ENCODE measurements around the gene UTP14C.

Gene UTP14C

DNA sequence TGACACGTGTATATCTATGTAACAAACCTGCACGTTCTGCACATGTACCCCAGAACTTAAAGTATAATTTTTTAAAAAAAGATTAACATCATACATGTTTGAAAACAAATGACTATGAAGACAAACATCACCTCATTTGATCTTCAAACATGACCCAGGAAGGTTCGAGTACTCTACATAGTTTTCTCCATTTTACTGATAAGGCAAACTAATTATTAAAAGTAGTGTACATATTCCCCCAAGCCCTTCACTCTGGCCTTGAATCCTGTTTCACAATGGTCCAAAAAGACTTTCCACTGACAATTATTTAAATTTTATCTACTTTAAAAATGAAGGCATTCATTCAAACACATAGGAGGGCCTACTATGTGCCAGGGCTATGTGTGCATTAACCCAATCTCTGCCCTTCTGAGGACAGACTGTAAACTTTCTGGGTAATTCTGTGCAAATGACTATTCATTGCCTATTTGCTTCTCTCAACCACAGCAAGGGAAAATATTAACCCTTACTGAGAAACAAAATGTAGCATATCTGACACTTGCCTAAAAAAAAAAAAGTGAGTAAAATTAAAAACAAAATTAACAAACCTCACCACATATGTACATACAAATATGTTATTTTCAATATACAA, 35.4 kb upstream of the UTP14C start:
- Histone ChIP-seq H3K27ac (no peak overlapping the region), H3K4me3 (no peak overlapping the region)
- DNase-seq (ENCODE audit: low spot score): no peak
- TF ChIP-seq, protein P1, sequence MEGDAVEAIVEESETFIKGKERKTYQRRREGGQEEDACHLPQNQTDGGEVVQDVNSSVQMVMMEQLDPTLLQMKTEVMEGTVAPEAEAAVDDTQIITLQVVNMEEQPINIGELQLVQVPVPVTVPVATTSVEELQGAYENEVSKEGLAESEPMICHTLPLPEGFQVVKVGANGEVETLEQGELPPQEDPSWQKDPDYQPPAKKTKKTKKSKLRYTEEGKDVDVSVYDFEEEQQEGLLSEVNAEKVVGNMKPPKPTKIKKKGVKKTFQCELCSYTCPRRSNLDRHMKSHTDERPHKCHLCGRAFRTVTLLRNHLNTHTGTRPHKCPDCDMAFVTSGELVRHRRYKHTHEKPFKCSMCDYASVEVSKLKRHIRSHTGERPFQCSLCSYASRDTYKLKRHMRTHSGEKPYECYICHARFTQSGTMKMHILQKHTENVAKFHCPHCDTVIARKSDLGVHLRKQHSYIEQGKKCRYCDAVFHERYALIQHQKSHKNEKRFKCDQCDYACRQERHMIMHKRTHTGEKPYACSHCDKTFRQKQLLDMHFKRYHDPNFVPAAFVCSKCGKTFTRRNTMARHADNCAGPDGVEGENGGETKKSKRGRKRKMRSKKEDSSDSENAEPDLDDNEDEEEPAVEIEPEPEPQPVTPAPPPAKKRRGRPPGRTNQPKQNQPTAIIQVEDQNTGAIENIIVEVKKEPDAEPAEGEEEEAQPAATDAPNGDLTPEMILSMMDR (IDR thresholded peaks at IDR 0.05): no peak

DNA sequence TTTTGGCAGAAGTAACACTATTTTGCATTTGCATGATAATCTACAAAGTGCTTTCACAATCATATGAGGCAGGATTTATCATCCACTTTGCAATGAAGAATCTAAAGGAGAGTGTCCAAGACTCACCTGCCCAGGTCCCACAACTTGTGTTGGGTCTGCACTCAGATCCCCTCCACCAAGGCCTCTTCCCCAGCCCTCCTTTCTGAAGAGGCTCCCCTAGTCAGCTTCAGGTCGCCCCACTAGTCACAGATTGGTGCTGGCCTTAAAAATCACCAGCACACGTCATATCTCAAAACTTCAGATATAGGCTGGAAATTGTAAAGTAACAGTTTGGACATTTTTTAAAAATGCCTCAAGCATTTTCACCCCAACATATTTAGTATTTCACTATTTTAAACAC, 30.8 kb upstream of the UTP14C start:
- TF ChIP-seq, protein P1 (IDR thresholded peaks at IDR 0.05): no peak
- DNase-seq (ENCODE audit: low spot score): no peak
- H3K4me3 ChIP-seq: no peak overlapping the region
- H3K27ac ChIP-seq: no peak overlapping the region

DNA sequence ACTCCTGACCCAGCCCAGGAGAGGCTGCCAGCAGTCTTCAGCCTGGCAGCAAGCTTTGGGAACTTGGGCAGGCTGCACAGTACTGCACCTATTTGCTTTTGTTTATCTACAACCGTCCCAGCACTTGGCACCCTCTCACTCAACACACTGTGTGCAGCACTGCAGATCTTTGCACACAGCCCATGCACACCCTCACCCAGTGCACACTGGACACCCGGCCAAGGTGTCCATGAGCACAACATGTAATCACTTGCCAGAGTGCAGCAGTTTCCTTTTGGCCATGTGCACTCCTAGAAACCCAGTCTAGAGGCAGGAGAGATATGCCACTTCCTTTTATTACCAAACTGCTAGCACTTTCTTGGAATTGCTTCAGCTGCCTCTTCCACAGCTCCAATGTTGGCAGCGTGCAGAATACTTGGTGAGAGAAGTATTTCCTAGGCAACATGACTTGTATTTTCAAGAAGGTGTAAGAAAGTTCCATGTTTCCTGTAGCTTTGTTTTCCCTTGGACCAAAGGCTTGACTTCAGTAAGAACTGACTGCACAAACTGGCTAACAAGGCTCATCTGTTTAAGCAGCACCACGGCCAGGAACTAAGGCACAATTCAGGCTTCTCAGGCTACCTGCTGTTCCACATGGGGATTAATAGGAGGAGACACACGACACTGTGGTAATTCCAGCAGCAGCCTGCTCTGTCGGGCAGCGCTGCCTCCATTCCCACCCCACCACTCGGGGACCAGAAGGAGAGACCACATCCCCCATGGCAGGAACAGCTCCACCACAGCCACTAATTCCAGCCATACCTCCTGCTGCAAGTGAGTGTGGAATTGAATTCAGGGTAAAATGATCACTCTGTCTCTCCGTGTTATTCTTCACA, 28.6 kb upstream of the UTP14C start:
- TF ChIP-seq, protein P1 (IDR thresholded peaks at IDR 0.05): no peak
- no peak for DNase-seq (ENCODE audit: low spot score)
- H3K27ac ChIP-seq: no peak overlapping the region
- peak overlapping the region; percentile 0 for H3K4me3 ChIP-seq

DNA sequence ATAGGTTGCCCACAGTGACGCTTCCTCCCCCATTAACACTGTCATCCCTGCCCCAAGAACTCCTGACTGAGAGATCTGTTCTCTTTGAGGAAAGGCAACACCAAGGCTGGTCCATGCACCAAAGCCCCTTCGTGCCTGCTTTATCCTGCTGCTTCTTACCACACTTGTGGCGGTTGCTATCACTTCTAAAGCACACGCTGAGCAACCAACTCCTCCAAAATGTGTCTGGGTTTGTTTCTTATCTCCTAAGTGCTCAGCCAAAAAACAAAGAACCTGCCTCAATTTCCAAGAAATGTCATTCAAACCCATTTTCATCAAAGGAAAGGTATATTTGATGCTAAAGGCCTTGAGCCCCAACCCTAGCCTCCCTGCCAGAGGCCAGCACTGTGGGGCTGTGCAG, 27.9 kb upstream of the UTP14C start:
- Histone ChIP-seq H3K27ac (no peak overlapping the region), H3K4me3 (no peak overlapping the region)
- DNase-seq (ENCODE audit: low spot score): no peak
- TF ChIP-seq, protein P1 (IDR thresholded peaks at IDR 0.05): no peak

DNA sequence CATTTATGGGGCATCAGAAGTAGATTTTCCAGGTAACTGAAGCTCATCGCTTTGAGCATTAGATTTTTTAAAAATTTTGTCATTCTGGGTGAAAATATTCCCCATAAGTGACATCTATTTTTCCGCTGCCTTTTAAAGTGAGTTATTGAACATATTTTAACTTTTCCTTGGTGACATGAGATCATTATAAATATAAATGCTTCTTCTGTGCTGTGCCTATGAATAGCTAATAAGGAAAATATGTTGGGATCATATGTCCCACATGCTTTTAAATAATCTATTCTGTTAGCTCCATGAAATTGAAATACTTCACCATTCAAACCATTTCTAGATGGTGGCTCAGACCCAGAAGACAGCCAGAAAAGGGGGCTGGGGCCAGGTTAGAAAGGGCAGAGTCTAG, 27.3 kb upstream of the UTP14C start:
- Histone ChIP-seq H3K4me3 (no peak overlapping the region), H3K27ac (no peak overlapping the region)
- no peak for DNase-seq (ENCODE audit: low spot score)
- TF ChIP-seq, protein P1 (IDR thresholded peaks at IDR 0.05): no peak

DNA sequence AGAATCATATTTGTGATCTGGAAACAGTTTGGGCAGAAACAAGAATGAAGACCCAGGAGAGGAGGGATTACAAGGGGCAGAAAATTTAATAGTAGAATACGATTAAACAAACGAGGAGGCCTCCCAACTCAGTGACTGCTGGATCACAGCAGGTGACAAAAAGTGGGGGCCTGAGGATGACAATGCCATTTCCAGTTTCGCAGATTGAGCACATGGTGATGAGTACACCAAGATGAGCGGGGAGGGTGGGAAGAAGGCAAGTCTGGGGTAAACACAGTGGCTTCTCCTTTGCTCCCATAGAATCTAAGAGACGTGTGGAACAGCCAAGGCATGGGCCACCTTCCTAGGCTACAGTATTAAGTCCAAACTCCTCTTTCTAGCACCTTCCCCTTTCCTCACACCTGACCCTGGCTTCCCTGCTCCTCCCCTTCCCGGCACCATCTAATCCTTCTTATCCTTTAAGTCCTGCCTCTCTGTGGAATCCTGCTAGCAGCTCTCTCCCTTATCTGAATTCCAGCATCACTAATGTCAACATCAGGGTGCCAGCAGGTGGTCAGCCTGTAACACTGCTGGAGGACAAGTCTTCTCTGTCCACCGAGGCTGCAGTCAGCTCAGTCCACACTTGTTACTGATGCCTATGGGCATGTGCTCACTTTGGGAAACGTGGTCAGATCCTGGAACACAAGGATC, 26.7 kb upstream of the UTP14C start:
- no peak overlapping the region for H3K4me3 ChIP-seq
- H3K27ac ChIP-seq: no peak overlapping the region
- no peak for DNase-seq (ENCODE audit: low spot score)
- TF ChIP-seq, protein P1 (IDR thresholded peaks at IDR 0.05): no peak
